Hepatocyte (in vitro differentiated cells): Measurements from ENCODE around the gene AMPD1. TPM values are rescaled to one million over a fixed set of nuclear protein-coding genes. Genes with fewer than 3 reads are reported as not detected.
A peak's percentile ranks its signal among the peaks of the same experiment; 100 is the strongest.

ENCODE experiments used
- DNase-seq: peaks from one replicate; pipeline ENCODE4 v3.0.0-alpha.2; 2016; ENCODE audit warnings: low spot score
- H2AFZ ChIP-seq: fragments of 200-600 bp; sonication (generic); 2 replicates; pipeline ENCODE4 v1.6.0; 2016; ENCODE audit warnings: antibody characterized with exemption, mild to moderate bottlenecking
- H3K27ac ChIP-seq: fragments of 200-600 bp; sonication (generic); 2 replicates; pipeline ENCODE4 v1.5.1; 2016; ENCODE audit warnings: mild to moderate bottlenecking
- H3K27me3 ChIP-seq: fragments of 200-600 bp; sonication (generic); 2 replicates; pipeline ENCODE4 v1.6.1; 2016
- H3K36me3 ChIP-seq: fragments of 200-600 bp; sonication (generic); replicated peaks from 2 replicates; pipeline ENCODE4 v1.5.1; 2016; ENCODE audit warnings: low read depth; ENCODE audit not compliant: insufficient read depth
- H3K4me1 ChIP-seq: fragments of 200-600 bp; sonication (generic); 2 replicates; pipeline ENCODE4 v1.5.1; 2016; ENCODE audit warnings: mild to moderate bottlenecking, moderate library complexity; ENCODE audit not compliant: insufficient read depth
- H3K4me2 ChIP-seq: fragments of 200-600 bp; sonication (generic); 2 replicates; pipeline ENCODE4 v1.6.0; 2016
- H3K4me3 ChIP-seq: fragments of 200-600 bp; sonication (generic); 2 replicates; pipeline ENCODE4 v1.5.1; 2016; ENCODE audit warnings: mild to moderate bottlenecking
- H3K79me2 ChIP-seq: fragments of 200-600 bp; sonication (generic); 2 replicates; pipeline ENCODE4 v1.6.0; 2017; ENCODE audit warnings: mild to moderate bottlenecking
- H3K9me2 ChIP-seq: fragments of 200-600 bp; sonication (generic); replicated peaks from 2 replicates; pipeline ENCODE4 v1.6.0; 2017; ENCODE audit warnings: mild to moderate bottlenecking; ENCODE audit not compliant: insufficient read depth
- H3K9me3 ChIP-seq: fragments of 200-600 bp; sonication (generic); 2 replicates; pipeline ENCODE4 v1.5.1; 2016; ENCODE audit warnings: low read depth, mild to moderate bottlenecking
- H4K20me1 ChIP-seq: fragments of 200-600 bp; sonication (generic); 2 replicates; pipeline ENCODE4 v1.6.0; 2016; ENCODE audit warnings: mild to moderate bottlenecking; ENCODE audit not compliant: insufficient read depth, poor library complexity, severe bottlenecking
- EZH2 ChIP-seq: fragments of 200-600 bp; sonication (generic); IDR thresholded peaks from 2 replicates; pipeline ENCODE4 v1.6.1; 2016; ENCODE audit warnings: antibody characterized with exemption, mild to moderate bottlenecking, borderline replicate concordance
- EZH2phosphoT487 ChIP-seq: fragments of 200-600 bp; sonication (generic); IDR thresholded peaks from one replicate; pipeline ENCODE4 v1.6.1; 2018; ENCODE audit warnings: antibody characterized with exemption, mild to moderate bottlenecking, low read depth, moderate library complexity; ENCODE audit not compliant: unreplicated experiment, severe bottlenecking
- WGBS: methylation state at CpG from one replicate; pipeline ENCODE4 v1.1.6; 2016; ENCODE audit warnings: low lambda C conversion rate; ENCODE audit errors: missing lambda C conversion rate; 5-methylcytosine and 5-hydroxymethylcytosine counted together
- polyA plus RNA-seq: library from polyadenylated mRNA; unstranded; fragments of >200 nt; fragmentation: Nextera tagmentation; extraction: Ambion mirVana; gene quantifications from 2 replicates; pipeline ENCODE4 v1.2.1, GENCODE V29; 2016
- total RNA-seq: library from RNA; depleted of rRNA; stranded (reverse); fragments of >200 nt; gene quantifications from 2 replicates; pipeline ENCODE4 v1.2.3, GENCODE V29; 2014
- TF ChIP-seq, protein P1 (sequence below): fragments of 200-600 bp; sonication (generic); IDR thresholded peaks from 2 replicates; pipeline ENCODE4 v1.5.1; 2016; ENCODE audit warnings: antibody characterized with exemption, mild to moderate bottlenecking; ENCODE audit not compliant: poor library complexity

The AMPD1 gene
- total and polyA plus RNA-seq, 2 experiments from 2014 or later, result not detected

DNA sequence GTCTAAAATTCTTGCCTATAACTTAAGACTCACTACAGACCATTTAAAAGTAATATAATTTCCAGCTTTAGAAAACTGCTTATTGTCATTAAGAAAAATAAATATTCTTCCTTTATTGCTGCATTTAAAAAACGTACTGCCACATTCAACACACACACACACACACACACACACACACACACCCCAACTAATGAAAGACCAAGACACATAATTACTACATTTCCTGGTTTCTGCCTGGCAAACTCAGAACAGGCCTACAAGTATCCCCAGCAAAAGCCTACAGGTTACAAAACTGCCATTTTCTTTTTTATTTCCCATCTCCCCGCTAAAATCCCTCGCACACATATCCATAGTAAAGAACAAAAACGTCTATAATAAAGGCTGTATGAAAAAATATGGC, 27.0 kb downstream of the AMPD1 start:
- Histone ChIP-seq H3K27ac (no peak overlapping the region), H3K79me2 (peaks cover 6% of the 10 kb centered on the region), H3K9me3 (no peaks in the 10 kb centered on the region), H3K4me2 (peak overlapping the region; percentile 78), H3K4me3 (peak overlapping the region; percentile 88), H3K4me1 (no peaks in the 10 kb centered on the region), H2AFZ (no peak overlapping the region), H4K20me1 (no peaks in the 10 kb centered on the region), H3K9me2 (no peaks in the 10 kb centered on the region), H3K27me3 (no peaks in the 10 kb centered on the region), H3K36me3 (no peaks in the 10 kb centered on the region)
- 75% methylated on average over 4 of the region's 4 CpGs for WGBS
- TF ChIP-seq EZH2 (no peak), EZH2phosphoT487 (no peak)
- TF ChIP-seq, protein P1, sequence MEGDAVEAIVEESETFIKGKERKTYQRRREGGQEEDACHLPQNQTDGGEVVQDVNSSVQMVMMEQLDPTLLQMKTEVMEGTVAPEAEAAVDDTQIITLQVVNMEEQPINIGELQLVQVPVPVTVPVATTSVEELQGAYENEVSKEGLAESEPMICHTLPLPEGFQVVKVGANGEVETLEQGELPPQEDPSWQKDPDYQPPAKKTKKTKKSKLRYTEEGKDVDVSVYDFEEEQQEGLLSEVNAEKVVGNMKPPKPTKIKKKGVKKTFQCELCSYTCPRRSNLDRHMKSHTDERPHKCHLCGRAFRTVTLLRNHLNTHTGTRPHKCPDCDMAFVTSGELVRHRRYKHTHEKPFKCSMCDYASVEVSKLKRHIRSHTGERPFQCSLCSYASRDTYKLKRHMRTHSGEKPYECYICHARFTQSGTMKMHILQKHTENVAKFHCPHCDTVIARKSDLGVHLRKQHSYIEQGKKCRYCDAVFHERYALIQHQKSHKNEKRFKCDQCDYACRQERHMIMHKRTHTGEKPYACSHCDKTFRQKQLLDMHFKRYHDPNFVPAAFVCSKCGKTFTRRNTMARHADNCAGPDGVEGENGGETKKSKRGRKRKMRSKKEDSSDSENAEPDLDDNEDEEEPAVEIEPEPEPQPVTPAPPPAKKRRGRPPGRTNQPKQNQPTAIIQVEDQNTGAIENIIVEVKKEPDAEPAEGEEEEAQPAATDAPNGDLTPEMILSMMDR, result no peak
- DNase-seq, result no peak

DNA sequence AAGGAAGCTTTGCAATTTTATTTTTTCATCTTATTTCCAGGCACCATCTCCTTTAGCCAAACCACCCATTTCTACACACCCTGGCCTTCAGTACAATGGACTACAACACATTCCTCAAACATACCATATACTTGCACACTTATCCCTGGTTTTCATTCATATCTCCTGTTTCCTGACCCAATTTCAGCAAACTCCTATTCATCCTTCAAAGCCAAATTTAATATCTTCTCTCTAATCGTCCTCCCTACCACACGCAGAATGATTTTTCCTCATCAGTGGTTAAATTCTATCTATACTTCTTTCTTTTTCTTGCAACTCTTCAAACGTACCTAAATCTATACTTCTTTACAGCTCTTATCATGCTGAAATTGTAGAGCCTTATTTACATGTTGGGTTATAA, 28.4 kb downstream of the AMPD1 start:
- no peaks in the 10 kb centered on the region for H3K27me3 ChIP-seq
- H3K36me3 ChIP-seq, result no peaks in the 10 kb centered on the region
- no peak overlapping the region for H2AFZ ChIP-seq
- H3K4me1 ChIP-seq, result no peaks in the 10 kb centered on the region
- H3K4me2 ChIP-seq, result no peak overlapping the region
- 87% methylated on average over 3 of the region's 3 CpGs for WGBS
- DNase-seq, result no peak
- no peak overlapping the region for H3K27ac ChIP-seq
- H3K79me2 ChIP-seq, result peaks cover 6% of the 10 kb centered on the region
- no peaks in the 10 kb centered on the region for H3K9me3 ChIP-seq
- no peaks in the 10 kb centered on the region for H3K9me2 ChIP-seq
- no peak overlapping the region for H3K4me3 ChIP-seq
- no peak for TF ChIP-seq EZH2
- TF ChIP-seq, protein P1, result no peak
- no peak for TF ChIP-seq EZH2phosphoT487
- H4K20me1 ChIP-seq, result no peaks in the 10 kb centered on the region

- no peak overlapping the region for H3K27ac ChIP-seq
- H3K9me2 ChIP-seq, result no peaks in the 10 kb centered on the region
- H4K20me1 ChIP-seq, result no peaks in the 10 kb centered on the region
- H3K27me3 ChIP-seq, result peaks cover 7% of the 10 kb centered on the region
- H2AFZ ChIP-seq, result no peak overlapping the region
- TF ChIP-seq, protein P1, result no peak
- TF ChIP-seq EZH2phosphoT487 (no peak), EZH2 (no peak)
- no peak overlapping the region for H3K4me3 ChIP-seq
- H3K4me2 ChIP-seq, result no peak overlapping the region
- H3K9me3 ChIP-seq, result no peaks in the 10 kb centered on the region
- H3K4me1 ChIP-seq, result no peaks in the 10 kb centered on the region
- no peak for DNase-seq
- no peaks in the 10 kb centered on the region for H3K79me2 ChIP-seq
- WGBS, result 31% methylated on average over 2 of the region's 2 CpGs
- H3K36me3 ChIP-seq, result no peaks in the 10 kb centered on the region
Measured at GRCh38 chr1:114660238-114660637, 35.1 kb downstream of the AMPD1 start.

GRCh38 chr1:114651893-114652292, 43.5 kb downstream of the AMPD1 start:
- DNase-seq, result no peak
- no peaks in the 10 kb centered on the region for H3K27me3 ChIP-seq
- H4K20me1 ChIP-seq, result no peaks in the 10 kb centered on the region
- no peak overlapping the region for H2AFZ ChIP-seq
- H3K4me1 ChIP-seq, result no peaks in the 10 kb centered on the region
- H3K79me2 ChIP-seq, result no peaks in the 10 kb centered on the region
- no peaks in the 10 kb centered on the region for H3K9me2 ChIP-seq
- no peak overlapping the region for H3K4me3 ChIP-seq
- no peak overlapping the region for H3K4me2 ChIP-seq
- WGBS, result 84% methylated on average over 2 of the region's 2 CpGs
- H3K9me3 ChIP-seq, result no peaks in the 10 kb centered on the region
- no peak for TF ChIP-seq EZH2phosphoT487
- no peak for TF ChIP-seq EZH2
- TF ChIP-seq, protein P1, result no peak
- no peaks in the 10 kb centered on the region for H3K36me3 ChIP-seq
- H3K27ac ChIP-seq, result no peak overlapping the region
